Measurements from ENCODE around the gene ASTN2.

Gene ASTN2

DNA sequence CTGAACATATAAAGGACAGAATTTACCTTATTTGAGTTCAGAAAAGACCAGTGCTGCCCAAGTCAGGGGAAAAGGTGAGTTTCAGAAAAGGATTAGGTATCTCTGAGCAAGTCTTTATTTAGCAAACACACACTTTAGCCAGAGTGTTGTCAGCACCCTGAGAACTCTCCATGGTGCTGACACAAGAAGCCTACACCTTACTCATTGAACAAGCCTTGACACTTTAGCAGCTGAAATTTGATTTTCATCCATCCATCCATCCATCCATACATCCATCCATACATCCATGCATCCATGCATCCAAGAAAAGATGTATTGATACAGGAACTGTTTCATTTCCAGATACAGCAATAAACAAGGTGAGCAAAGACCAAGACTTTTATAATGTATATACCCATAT, 416.6 kb downstream of the ASTN2 start:
- no peak for DNase-seq

GRCh38 chr9:116992865-116993264, 422.0 kb downstream of the ASTN2 start:
- no peak for DNase-seq

- DNase-seq, result no peak
Measured at GRCh38 chr9:116991051-116991450, 423.8 kb downstream of the ASTN2 start.

- DNase-seq, result no peak
Measured at GRCh38 chr9:116990592-116990991, 424.3 kb downstream of the ASTN2 start.

GRCh38 chr9:116987721-116988485, 427.0 kb downstream of the ASTN2 start:
- DNase-seq, result no peak

DNA sequence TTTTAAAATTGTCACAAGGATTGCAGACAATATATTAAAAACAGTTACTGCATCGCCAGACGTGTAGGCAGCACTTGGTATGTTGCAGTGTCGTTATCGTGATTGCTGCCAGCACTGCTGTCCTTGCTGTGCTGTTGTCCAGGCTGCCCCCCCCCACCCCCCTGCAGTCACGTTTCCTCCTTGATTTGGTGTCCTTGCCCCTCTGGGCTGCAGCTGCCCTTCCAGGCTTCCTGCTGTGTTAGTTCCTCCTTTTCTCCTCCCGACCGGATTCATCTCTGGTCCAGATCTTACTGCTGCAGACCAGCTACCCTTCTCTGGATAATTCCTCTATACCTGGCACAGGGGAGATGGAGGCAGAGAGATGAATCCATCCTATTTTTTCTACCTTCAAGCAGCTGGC, 428.8 kb downstream of the ASTN2 start:
- DNase-seq, result no peak

GRCh38 chr9:116985596-116985995, 429.3 kb downstream of the ASTN2 start:
- DNase-seq, result no peak

GRCh38 chr9:116984111-116984510, 430.7 kb downstream of the ASTN2 start:
- DNase-seq, result no peak

GRCh38 chr9:116980582-116981120, 434.2 kb downstream of the ASTN2 start:
- no peak for DNase-seq

- DNase-seq, result no peak
Measured at GRCh38 chr9:116979456-116979855, 435.4 kb downstream of the ASTN2 start.

- no peak for DNase-seq
Measured at GRCh38 chr9:116978155-116978554, 436.7 kb downstream of the ASTN2 start.

DNA sequence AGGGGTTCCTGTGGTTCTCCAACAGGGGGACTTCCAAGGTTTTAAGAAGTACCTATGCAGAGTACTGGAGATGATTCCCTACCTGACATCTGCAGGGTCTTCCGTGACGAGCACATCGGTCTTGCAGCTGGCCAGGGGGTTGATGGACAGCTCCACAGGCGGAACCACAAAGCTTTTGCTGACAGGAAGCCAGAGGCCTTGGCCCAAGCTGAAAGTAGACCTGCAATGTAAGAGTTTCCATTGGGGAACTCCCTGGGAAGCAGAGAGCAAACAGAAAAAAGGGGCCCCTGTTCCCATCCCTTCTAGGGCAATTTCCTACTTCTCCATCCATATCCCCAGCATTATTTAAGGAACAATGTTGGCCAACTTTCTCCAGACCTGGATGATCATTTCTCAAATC, 439.7 kb downstream of the ASTN2 start:
- no peak for DNase-seq

GRCh38 chr9:116966199-116966598, 448.7 kb downstream of the ASTN2 start:
- DNase-seq, result no peak

GRCh38 chr9:116964258-116964657, 450.6 kb downstream of the ASTN2 start:
- DNase-seq, result no peak

- no peak for DNase-seq
Measured at GRCh38 chr9:116959809-116960208, 455.0 kb downstream of the ASTN2 start.

- DNase-seq, result no peak
Measured at GRCh38 chr9:116958881-116959280, 456.0 kb downstream of the ASTN2 start.

DNA sequence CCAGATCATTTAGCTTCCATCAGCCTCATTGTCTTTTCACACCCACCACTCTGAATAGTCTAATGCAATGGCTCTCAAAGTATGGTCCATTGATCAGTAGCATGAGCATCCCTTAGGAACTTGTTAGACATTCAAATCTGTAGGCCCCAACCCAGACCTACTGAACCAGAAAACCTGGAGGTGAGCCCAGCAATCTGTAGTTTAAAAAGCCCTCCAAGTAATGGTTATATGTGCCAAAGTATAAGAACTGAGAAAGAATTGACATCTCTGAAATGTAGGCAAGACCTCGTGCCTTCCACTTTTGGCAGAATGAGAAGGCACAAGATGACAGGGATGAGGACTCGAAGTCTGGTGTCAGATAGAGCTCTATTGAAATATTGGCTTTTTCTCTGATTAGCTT, 460.1 kb downstream of the ASTN2 start:
- no peak for DNase-seq

DNA sequence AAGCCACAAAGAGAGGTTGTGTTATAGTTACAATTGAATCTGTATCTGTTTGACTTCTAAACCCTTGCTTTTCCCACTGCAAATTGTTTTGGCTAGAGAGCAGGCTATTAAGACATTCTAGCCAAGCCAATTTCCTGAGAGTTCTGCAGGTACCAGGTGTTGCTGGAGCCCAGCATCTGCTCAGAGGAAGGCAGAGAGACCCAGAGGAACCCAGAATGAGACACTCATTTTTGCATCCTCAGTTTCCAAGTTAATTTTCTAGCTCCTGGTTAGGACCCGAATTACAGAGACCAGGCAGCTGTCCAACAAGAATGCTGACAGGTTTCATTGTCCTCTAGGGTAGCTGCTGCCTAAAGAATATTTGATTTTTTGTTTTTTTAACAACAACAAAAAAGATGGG, 461.6 kb downstream of the ASTN2 start:
- no peak for DNase-seq

DNA sequence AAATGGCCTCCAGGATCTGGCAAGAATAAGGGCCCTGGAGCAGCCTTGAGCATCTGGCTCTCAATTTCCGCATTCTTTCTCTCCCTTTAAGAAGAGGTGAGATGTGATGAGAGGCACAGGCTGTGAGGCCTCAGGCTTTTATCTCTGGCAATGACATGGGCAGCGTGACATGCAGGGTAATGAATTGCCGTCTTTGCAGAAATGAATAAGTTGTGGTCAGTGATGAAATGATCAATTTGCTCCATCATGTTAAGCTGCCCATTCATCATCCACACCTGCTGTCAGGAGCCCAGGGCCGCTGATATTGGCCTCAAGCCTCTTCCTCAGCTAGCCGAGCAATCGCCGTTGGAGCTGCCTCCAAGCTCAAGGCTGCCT, 462.4 kb downstream of the ASTN2 start:
- no peak for DNase-seq

GRCh38 chr9:116951588-116952435, 463.0 kb downstream of the ASTN2 start:
- DNase-seq, result no peak

GRCh38 chr9:116945817-116946216, 469.0 kb downstream of the ASTN2 start:
- DNase-seq, result no peak

- no peak for DNase-seq
Measured at GRCh38 chr9:116944714-116945534, 469.9 kb downstream of the ASTN2 start.

DNA sequence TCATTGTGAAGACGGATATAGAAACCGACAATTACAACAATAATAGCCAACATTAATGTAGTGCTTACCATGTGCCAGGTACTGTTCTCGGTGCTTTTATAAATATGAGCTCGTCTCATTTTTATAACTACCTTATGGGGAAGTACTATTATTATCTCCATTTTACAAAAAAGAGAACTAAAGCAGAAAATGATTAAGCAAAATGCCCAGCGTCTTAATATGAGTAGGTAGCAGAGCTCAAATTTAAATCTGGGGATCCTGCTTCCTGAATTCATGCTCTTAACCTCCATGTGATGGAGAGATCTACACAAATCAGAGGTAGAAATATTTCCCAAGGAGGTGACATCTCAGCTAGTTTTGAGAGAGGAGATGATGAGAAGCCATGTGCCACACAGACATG, 470.9 kb downstream of the ASTN2 start:
- DNase-seq, result no peak

All from activated gamma-delta T cell (primary cell).